Measurements from ENCODE around the gene CD300H.
A peak's percentile ranks its signal among the peaks of the same experiment; 100 is the strongest.

The CD300H gene

DNA sequence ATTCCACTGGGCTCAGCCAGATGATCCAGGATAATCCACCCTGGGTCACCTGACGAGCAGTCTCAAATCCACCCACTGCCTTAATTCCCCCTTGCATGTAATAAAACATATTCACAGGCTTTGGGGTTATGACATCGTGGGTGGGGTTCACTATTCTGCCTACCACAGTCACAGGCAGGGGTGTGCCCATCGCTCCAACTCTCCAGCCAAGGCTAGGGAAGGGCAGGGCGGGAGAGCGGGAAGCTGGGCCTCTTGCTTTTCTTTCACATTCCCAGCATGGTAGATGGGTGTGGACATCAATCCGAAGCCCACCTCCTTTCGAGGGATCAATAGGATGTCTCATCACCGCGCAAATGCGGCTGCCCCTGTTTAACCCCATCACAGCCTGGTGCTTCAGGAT lies 37.5 kb upstream of the CD300H start:
- Histone ChIP-seq H3K27ac (ENCODE audit: extremely low read depth, low read depth, low read length) (no peak overlapping the region), H3K4me1 (ENCODE audit: control insufficient read depth, insufficient read depth, low read length) (no peaks in the 10 kb centered on the region), H3K9me3 (ENCODE audit: control insufficient read depth, insufficient read depth, low read depth, low read length) (no peaks in the 10 kb centered on the region), H3K36me3 (ENCODE audit: control insufficient read depth in 2 of 2, insufficient read depth in 1 of 2, low read length in 2 of 2) (no peaks in the 10 kb centered on the region), H3K4me3 (ENCODE audit: low read depth, low read length) (no peak overlapping the region)
- ChIA-PET CTCF (interaction anchor here (0.7 to 1.9 kb wide), 4 partner anchors 21 to 237 kb away, joined by 3 to 6 read pairs (median 4); partner anchors contain the start of gene GPR142), POLR2A (no interaction called here)
- no peak for TF ChIP-seq ZNF362 (tag by site-specific recombination; IDR thresholded peaks at IDR 0.05)

DNA sequence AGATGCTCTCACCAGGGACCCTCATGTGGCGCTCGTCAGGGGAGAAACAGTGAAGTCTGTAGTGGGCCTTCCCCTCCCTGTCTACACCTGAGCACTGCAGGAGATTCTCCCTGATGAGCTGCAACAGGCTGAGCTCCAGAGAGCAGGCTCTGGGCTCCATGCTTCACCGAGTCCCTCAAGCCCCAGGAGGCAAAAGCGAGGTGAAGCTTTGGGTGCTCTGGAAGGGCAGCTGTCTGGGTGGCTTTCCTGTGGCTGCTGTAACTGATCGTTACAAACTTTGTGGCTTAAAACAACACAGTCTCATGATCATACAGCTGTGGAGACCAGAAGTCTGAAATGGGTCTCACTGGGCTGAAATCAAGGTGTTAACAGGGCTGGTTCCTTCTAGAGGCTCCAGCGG lies 36.9 kb upstream of the CD300H start:
- Histone ChIP-seq H3K4me3 (ENCODE audit: low read depth, low read length) (no peak overlapping the region), H3K36me3 (ENCODE audit: control insufficient read depth in 2 of 2, insufficient read depth in 1 of 2, low read length in 2 of 2) (no peaks in the 10 kb centered on the region), H3K9me3 (ENCODE audit: control insufficient read depth, insufficient read depth, low read depth, low read length) (no peaks in the 10 kb centered on the region), H3K4me1 (ENCODE audit: control insufficient read depth, insufficient read depth, low read length) (no peaks in the 10 kb centered on the region), H3K27ac (ENCODE audit: extremely low read depth, low read depth, low read length) (no peak overlapping the region)
- ChIA-PET CTCF (interaction anchor here (0.6 to 2.6 kb wide), 6 partner anchors 21 to 391 kb away, joined by 3 to 9 read pairs (median 4); partner anchors contain the start of genes GPR142 and TTYH2), POLR2A (no interaction called here)
- no peak for TF ChIP-seq KLF17 (tag by site-specific recombination; IDR thresholded peaks at IDR 0.05)
- no peak for TF ChIP-seq ZNF510 (tag by site-specific recombination; IDR thresholded peaks at IDR 0.05; ENCODE audit: insufficient replicate concordance)
- TF ChIP-seq ZNF623 (tag by site-specific recombination; IDR thresholded peaks at IDR 0.05) = no peak
- TF ChIP-seq, protein P1, sequence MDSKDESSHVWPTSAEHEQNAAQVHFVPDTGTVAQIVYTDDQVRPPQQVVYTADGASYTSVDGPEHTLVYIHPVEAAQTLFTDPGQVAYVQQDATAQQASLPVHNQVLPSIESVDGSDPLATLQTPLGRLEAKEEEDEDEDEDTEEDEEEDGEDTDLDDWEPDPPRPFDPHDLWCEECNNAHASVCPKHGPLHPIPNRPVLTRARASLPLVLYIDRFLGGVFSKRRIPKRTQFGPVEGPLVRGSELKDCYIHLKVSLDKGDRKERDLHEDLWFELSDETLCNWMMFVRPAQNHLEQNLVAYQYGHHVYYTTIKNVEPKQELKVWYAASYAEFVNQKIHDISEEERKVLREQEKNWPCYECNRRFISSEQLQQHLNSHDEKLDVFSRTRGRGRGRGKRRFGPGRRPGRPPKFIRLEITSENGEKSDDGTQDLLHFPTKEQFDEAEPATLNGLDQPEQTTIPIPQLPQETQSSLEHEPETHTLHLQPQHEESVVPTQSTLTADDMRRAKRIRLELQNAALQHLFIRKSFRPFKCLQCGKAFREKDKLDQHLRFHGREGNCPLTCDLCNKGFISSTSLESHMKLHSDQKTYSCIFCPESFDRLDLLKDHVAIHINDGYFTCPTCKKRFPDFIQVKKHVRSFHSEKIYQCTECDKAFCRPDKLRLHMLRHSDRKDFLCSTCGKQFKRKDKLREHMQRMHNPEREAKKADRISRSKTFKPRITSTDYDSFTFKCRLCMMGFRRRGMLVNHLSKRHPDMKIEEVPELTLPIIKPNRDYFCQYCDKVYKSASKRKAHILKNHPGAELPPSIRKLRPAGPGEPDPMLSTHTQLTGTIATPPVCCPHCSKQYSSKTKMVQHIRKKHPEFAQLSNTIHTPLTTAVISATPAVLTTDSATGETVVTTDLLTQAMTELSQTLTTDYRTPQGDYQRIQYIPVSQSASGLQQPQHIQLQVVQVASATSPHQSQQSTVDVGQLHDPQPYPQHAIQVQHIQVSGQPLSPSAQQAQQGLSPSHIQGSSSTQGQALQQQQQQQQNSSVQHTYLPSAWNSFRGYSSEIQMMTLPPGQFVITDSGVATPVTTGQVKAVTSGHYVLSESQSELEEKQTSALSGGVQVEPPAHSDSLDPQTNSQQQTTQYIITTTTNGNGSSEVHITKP (tag by site-specific recombination; IDR thresholded peaks at IDR 0.05) = no peak

DNA sequence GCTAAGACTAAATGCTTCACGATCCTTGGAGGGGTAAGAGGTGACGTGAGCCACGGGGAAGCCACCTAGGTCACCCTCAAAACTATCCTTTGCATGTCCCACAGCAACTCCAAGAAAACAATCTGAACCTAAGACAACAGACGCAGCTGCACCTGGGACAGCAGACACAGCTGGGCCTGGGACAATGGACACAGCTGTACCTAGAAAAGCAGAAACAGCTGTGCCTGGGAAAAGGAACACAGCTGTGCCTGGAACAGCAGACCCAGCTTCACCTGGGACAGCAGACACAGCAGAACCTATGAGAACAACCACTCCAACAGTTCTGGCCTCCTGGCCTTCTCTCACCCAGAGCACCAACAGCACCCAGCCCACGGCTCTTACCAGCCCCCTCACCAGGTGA lies 36.4 kb upstream of the CD300H start:
- Histone ChIP-seq H3K36me3 (ENCODE audit: control insufficient read depth in 2 of 2, insufficient read depth in 1 of 2, low read length in 2 of 2) (no peaks in the 10 kb centered on the region), H3K4me3 (ENCODE audit: low read depth, low read length) (no peak overlapping the region), H3K4me1 (ENCODE audit: control insufficient read depth, insufficient read depth, low read length) (no peaks in the 10 kb centered on the region), H3K27ac (ENCODE audit: extremely low read depth, low read depth, low read length) (no peak overlapping the region), H3K9me3 (ENCODE audit: control insufficient read depth, insufficient read depth, low read depth, low read length) (no peaks in the 10 kb centered on the region)
- TF ChIP-seq ATF2 (tag by site-specific recombination; IDR thresholded peaks at IDR 0.05; ENCODE audit: low read depth) (no peak), ZNF561 (tag by site-specific recombination; IDR thresholded peaks at IDR 0.05; ENCODE audit: borderline replicate concordance) (no peak), ZNF2 (tag by site-specific recombination; IDR thresholded peaks at IDR 0.05) (peak; percentile 67; the same call in 1 of the 2 replicates)
- POLR2A ChIA-PET = no interaction called here
- CTCF ChIA-PET = interaction anchor here (0.6 to 2.6 kb wide), 11 partner anchors 10 to 391 kb away, joined by 3 to 14 read pairs (median 3); partner anchors contain the start of genes CD300LD, GPR142 and TTYH2

DNA sequence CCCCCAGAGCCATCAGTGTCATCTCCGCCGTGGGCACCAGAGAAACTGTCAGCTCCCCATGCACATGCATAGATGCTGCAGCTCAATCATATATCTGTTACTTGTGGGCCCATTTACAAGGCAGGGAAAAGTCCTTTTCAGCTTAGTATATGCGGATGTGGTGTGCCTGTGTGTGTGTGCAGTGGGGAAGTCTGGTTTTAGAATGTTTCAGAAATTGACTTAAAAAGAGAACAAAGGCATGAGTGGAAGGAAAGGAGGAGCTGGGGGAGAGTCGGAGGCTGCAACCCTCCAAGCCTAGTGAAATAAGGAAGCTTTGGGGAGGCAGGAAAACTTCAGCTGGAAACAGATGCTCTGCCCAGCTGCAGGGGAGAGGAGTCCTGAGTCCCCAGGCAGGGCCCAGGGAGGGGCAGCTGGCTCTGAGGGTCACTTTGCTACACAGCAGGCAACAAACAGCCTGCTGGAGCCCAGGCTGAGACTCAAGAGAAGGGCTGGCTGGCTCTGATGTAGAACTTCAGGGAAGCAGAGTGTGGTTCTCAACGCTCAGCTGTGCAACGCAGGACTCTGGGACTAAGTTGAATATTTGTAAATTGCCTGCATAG lies 35.8 kb upstream of the CD300H start:
- POLR2A ChIA-PET = no interaction called here
- CTCF ChIA-PET = interaction anchor here (0.6 to 2.6 kb wide), 17 partner anchors 10 to 704 kb away, joined by 3 to 14 read pairs (median 3); partner anchors contain the start of genes CD300LD and GPR142
- no peaks in the 10 kb centered on the region for H3K4me1 ChIP-seq (ENCODE audit: control insufficient read depth, insufficient read depth, low read length)
- TF ChIP-seq ZNF280D (tag by site-specific recombination; IDR thresholded peaks at IDR 0.05) (no peak), SALL2 (tag by site-specific recombination; IDR thresholded peaks at IDR 0.05; ENCODE audit: borderline replicate concordance) (no peak), ZNF658 (tag by site-specific recombination; IDR thresholded peaks at IDR 0.05) (no peak)
- TF ChIP-seq, protein P2, sequence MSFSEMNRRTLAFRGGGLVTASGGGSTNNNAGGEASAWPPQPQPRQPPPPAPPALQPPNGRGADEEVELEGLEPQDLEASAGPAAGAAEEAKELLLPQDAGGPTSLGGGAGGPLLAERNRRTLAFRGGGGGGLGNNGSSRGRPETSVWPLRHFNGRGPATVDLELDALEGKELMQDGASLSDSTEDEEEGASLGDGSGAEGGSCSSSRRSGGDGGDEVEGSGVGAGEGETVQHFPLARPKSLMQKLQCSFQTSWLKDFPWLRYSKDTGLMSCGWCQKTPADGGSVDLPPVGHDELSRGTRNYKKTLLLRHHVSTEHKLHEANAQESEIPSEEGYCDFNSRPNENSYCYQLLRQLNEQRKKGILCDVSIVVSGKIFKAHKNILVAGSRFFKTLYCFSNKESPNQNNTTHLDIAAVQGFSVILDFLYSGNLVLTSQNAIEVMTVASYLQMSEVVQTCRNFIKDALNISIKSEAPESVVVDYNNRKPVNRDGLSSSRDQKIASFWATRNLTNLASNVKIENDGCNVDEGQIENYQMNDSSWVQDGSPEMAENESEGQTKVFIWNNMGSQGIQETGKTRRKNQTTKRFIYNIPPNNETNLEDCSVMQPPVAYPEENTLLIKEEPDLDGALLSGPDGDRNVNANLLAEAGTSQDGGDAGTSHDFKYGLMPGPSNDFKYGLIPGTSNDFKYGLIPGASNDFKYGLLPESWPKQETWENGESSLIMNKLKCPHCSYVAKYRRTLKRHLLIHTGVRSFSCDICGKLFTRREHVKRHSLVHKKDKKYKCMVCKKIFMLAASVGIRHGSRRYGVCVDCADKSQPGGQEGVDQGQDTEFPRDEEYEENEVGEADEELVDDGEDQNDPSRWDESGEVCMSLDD (tag by site-specific recombination; IDR thresholded peaks at IDR 0.05) = no peak

More for the DNA sequence above, 35.8 kb upstream of the CD300H start:
- Histone ChIP-seq H3K9me3 (ENCODE audit: control insufficient read depth, insufficient read depth, low read depth, low read length) (no peaks in the 10 kb centered on the region), H3K4me3 (ENCODE audit: low read depth, low read length) (no peak overlapping the region), H3K36me3 (ENCODE audit: control insufficient read depth in 2 of 2, insufficient read depth in 1 of 2, low read length in 2 of 2) (no peaks in the 10 kb centered on the region), H3K27ac (ENCODE audit: extremely low read depth, low read depth, low read length) (no peak overlapping the region)
